H9 (cell line): Measurements from ENCODE around the gene FSTL4. TPM values are rescaled to one million over a fixed set of nuclear protein-coding genes. Genes with fewer than 3 reads are reported as not detected.
"Not testable (repeated sequence)": the region's sequence is repeated elsewhere in the genome, so short reads cannot be mapped to it uniquely, and the experiment has no call there.

Experiments used
- DNase-seq: peaks from one replicate; pipeline ENCODE4 v3.0.0-alpha.2; 2017
- H2AFZ ChIP-seq: one replicate; pipeline ENCODE4 v1.6.1; 2013; ENCODE audit warnings: mild to moderate bottlenecking, low read length, control low read depth, moderate library complexity
- H2AK5ac ChIP-seq: 2 replicates; pipeline ENCODE4 v1.6.1; 2013; ENCODE audit warnings: low read length, control low read depth, mixed read lengths; ENCODE audit not compliant: insufficient read length
- H2BK120ac ChIP-seq: one replicate; pipeline ENCODE4 v1.6.1; 2013; ENCODE audit warnings: low read depth, mild to moderate bottlenecking, low read length, control low read depth, inconsistent platforms; ENCODE audit not compliant: poor library complexity, severe bottlenecking
- H2BK12ac ChIP-seq: 2 replicates; pipeline ENCODE4 v1.6.1; 2013; ENCODE audit warnings: low read length, control low read depth, mixed read lengths, low read depth; ENCODE audit not compliant: insufficient read length
- H2BK15ac ChIP-seq: 2 replicates; pipeline ENCODE4 v1.6.1; 2013; ENCODE audit warnings: low read depth, low read length, control low read depth
- H2BK20ac ChIP-seq: one replicate; pipeline ENCODE4 v1.6.1; 2013; ENCODE audit warnings: low read depth, mild to moderate bottlenecking, low read length, control low read depth, inconsistent platforms; ENCODE audit not compliant: poor library complexity, severe bottlenecking
- H2BK5ac ChIP-seq: 2 replicates; pipeline ENCODE4 v1.6.1; 2013; ENCODE audit warnings: low read length, control low read depth, mixed read lengths; ENCODE audit not compliant: insufficient read length
- H3K14ac ChIP-seq: 2 replicates; pipeline ENCODE4 v1.6.1; 2013; ENCODE audit warnings: low read length, control low read depth; ENCODE audit not compliant: insufficient read depth
- H3K18ac ChIP-seq: 2 replicates; pipeline ENCODE4 v1.6.1; 2013; ENCODE audit warnings: low read depth, mild to moderate bottlenecking, mixed read lengths, low read length, control low read depth; ENCODE audit not compliant: insufficient read length
- H3K23ac ChIP-seq: 2 replicates; pipeline ENCODE4 v1.6.1; 2013; ENCODE audit warnings: low read length, control low read depth, mixed read lengths, low read depth; ENCODE audit not compliant: insufficient read length
- H3K23me2 ChIP-seq: 2 replicates; pipeline ENCODE4 v1.6.1; 2013; ENCODE audit warnings: low read depth, mild to moderate bottlenecking, mixed read lengths, low read length, control low read depth; ENCODE audit not compliant: insufficient read length, poor library complexity, severe bottlenecking
- H3K27ac ChIP-seq: 2 replicates; pipeline ENCODE4 v1.5.1; 2013; ENCODE audit warnings: low read length, control low read depth, mixed read lengths, low read depth; ENCODE audit not compliant: insufficient read length
- H3K27me3 ChIP-seq: 2 replicates; pipeline ENCODE4 v1.6.1; 2013; ENCODE audit warnings: low read length, control low read depth, inconsistent platforms; ENCODE audit not compliant: insufficient read depth
- H3K4ac ChIP-seq: 2 replicates; pipeline ENCODE4 v1.6.1; 2013; ENCODE audit warnings: low read depth, mild to moderate bottlenecking, control low read depth, inconsistent platforms, low read length, moderate library complexity
- H3K4me1 ChIP-seq: 2 replicates; pipeline ENCODE4 v1.6.1; 2013; ENCODE audit warnings: low read length, control low read depth, inconsistent platforms; ENCODE audit not compliant: insufficient read depth
- H3K4me2 ChIP-seq: 2 replicates; pipeline ENCODE4 v1.6.1; 2013; ENCODE audit warnings: low read length, control low read depth, mixed read lengths; ENCODE audit not compliant: insufficient read length, insufficient read depth
- H3K56ac ChIP-seq: 2 replicates; pipeline ENCODE4 v1.6.1; 2013; ENCODE audit warnings: low read depth, mild to moderate bottlenecking, mixed read lengths, low read length, control low read depth; ENCODE audit not compliant: insufficient read length
- H3K79me1 ChIP-seq: 2 replicates; pipeline ENCODE4 v1.6.1; 2013; ENCODE audit warnings: low read depth, mild to moderate bottlenecking, moderate library complexity, low read length, control low read depth, inconsistent platforms; ENCODE audit not compliant: insufficient read depth, poor library complexity, severe bottlenecking
- H3K79me2 ChIP-seq: 2 replicates; pipeline ENCODE4 v1.6.1; 2013; ENCODE audit warnings: low read length, control low read depth, inconsistent platforms; ENCODE audit not compliant: insufficient read depth
- H3K9ac ChIP-seq: 2 replicates; pipeline ENCODE4 v1.6.1; 2013; ENCODE audit warnings: low read length, control low read depth, mixed read lengths; ENCODE audit not compliant: insufficient read length; ENCODE audit errors: extremely low read depth
- H3K9me3 ChIP-seq: one replicate; pipeline ENCODE4 v1.6.1; 2013; ENCODE audit warnings: low read depth, low read length, inconsistent platforms; ENCODE audit not compliant: control insufficient read depth
- H3T11ph ChIP-seq: one replicate; pipeline ENCODE4 v1.6.1; 2013; ENCODE audit warnings: mild to moderate bottlenecking, low read length, control low read depth, inconsistent platforms
- H4K20me1 ChIP-seq: one replicate; pipeline ENCODE4 v1.6.1; 2013; ENCODE audit not compliant: control insufficient read depth, insufficient read length, insufficient read depth
- H4K5ac ChIP-seq: 2 replicates; pipeline ENCODE4 v1.6.1; 2013; ENCODE audit warnings: low read depth, mild to moderate bottlenecking, mixed read lengths, low read length, control low read depth; ENCODE audit not compliant: insufficient read length
- H4K8ac ChIP-seq: replicated peaks from 2 replicates; pipeline ENCODE4 v1.6.1; 2013; ENCODE audit warnings: low read length, control low read depth, mixed read lengths, low read depth; ENCODE audit not compliant: insufficient read length
- H4K91ac ChIP-seq: 2 replicates; pipeline ENCODE4 v1.6.1; 2013; ENCODE audit warnings: low read depth, mild to moderate bottlenecking, moderate library complexity, mixed read lengths, low read length, control low read depth; ENCODE audit not compliant: insufficient read length
- H3K27ac Mint-ChIP-seq, 3 experiments: 2 replicates in 2 of 3; 3 replicates in 1 of 3; pipeline ENCODE4 v1.8.0; 2020 to 2021; ENCODE audit warnings: mixed read lengths in 3 of 3, mild to moderate bottlenecking in 1 of 3, moderate library complexity in 1 of 3
- H3K27me3 Mint-ChIP-seq: 2 replicates; pipeline ENCODE4 v1.8.0; 2021; ENCODE audit warnings: low read depth, mild to moderate bottlenecking, moderate library complexity, mixed read lengths
- H3K36me3 Mint-ChIP-seq, 3 experiments: 2 replicates in 2 of 3; 3 replicates in 1 of 3; pipeline ENCODE4 v1.8.0; 2020 to 2021; ENCODE audit warnings: low read depth in 3 of 3, mixed read lengths in 3 of 3; ENCODE audit not compliant: insufficient read depth in 1 of 3
- H3K4me1 Mint-ChIP-seq, 2 experiments: 2 replicates each; pipeline ENCODE4 v1.8.0; 2020; ENCODE audit warnings: mixed read lengths in 2 of 2
- H3K4me3 Mint-ChIP-seq, 2 experiments: 2 replicates in 1 of 2; 3 replicates in 1 of 2; pipeline ENCODE4 v1.8.0; 2020 to 2021; ENCODE audit warnings: mild to moderate bottlenecking in 2 of 2, mixed read lengths in 2 of 2, moderate library complexity in 1 of 2
- H3K9me3 Mint-ChIP-seq, 2 experiments: 2 replicates in 1 of 2; 3 replicates in 1 of 2; pipeline ENCODE4 v1.8.0; 2020; ENCODE audit warnings: mild to moderate bottlenecking in 2 of 2, mixed read lengths in 2 of 2, moderate library complexity in 1 of 2
- WGBS: extraction: QIAGEN DNeasy Blood & Tissue Kit; methylation state at CpG from one replicate; pipeline ENCODE4 v1.1.7; 2013; ENCODE audit warnings: missing lambda C conversion rate, low lambda C conversion rate, mixed read lengths; ENCODE audit not compliant: insufficient read length; ENCODE audit errors: extremely low coverage; 5-methylcytosine and 5-hydroxymethylcytosine counted together
- total RNA-seq: library from RNA; stranded (reverse); gene quantifications from 2 replicates; pipeline ENCODE4 v1.2.1, GENCODE V29; 2021

FSTL4 gene
- total RNA-seq, 1 experiment from 2014 or later: 5.7 TPM

GRCh38 chr5:133394477-133394817 lies 217.9 kb downstream of the FSTL4 start:
- not testable (repeated sequence) for H3K79me1 ChIP-seq, H3K79me2 ChIP-seq, H2BK15ac ChIP-seq, H3K9me3 ChIP-seq, H3K4ac ChIP-seq, H4K5ac ChIP-seq, H4K91ac ChIP-seq, H2BK20ac ChIP-seq, H3K4me1 ChIP-seq, H3K9ac ChIP-seq, H2BK5ac ChIP-seq, H4K20me1 ChIP-seq, H3T11ph ChIP-seq, H3K27ac ChIP-seq, H2BK120ac ChIP-seq, H3K27ac Mint-ChIP-seq, H3K4me3 Mint-ChIP-seq, H2AFZ ChIP-seq, H3K27me3 Mint-ChIP-seq, H2AK5ac ChIP-seq, H3K14ac ChIP-seq, H3K27me3 ChIP-seq, H2BK12ac ChIP-seq, H3K4me2 ChIP-seq, H3K18ac ChIP-seq, H3K56ac ChIP-seq, H3K23ac ChIP-seq, H3K23me2 ChIP-seq, H4K8ac ChIP-seq
- WGBS: no CpG with 5 or more reads among the region's 22 CpGs
- Mint-ChIP-seq H3K9me3 (peaks cover 5 to 10% of the 10 kb centered on the region in 2 experiments), H3K36me3 (peaks cover 3 to 11% (median 7%) of the 10 kb centered on the region in 3 experiments; a peak in 5 of 7 replicates), H3K4me1 (peaks cover 16 to 27% of the 10 kb centered on the region in 2 experiments)
- peak; percentile 17 for DNase-seq
